HG02938 (cell line): ENCODE measurements around the gene SNX32.
"Not testable (repeated sequence)": the region's sequence is repeated elsewhere in the genome, so short reads cannot be mapped to it uniquely, and the experiment has no call there.

Experiments
- ATAC-seq: cut with Tn5 transposase; IDR thresholded peaks from one replicate; pipeline ENCODE4 v1.9.1; 2021; ENCODE audit warnings: mild to moderate bottlenecking, moderate library complexity; ENCODE audit not compliant: unreplicated experiment

Gene SNX32

DNA sequence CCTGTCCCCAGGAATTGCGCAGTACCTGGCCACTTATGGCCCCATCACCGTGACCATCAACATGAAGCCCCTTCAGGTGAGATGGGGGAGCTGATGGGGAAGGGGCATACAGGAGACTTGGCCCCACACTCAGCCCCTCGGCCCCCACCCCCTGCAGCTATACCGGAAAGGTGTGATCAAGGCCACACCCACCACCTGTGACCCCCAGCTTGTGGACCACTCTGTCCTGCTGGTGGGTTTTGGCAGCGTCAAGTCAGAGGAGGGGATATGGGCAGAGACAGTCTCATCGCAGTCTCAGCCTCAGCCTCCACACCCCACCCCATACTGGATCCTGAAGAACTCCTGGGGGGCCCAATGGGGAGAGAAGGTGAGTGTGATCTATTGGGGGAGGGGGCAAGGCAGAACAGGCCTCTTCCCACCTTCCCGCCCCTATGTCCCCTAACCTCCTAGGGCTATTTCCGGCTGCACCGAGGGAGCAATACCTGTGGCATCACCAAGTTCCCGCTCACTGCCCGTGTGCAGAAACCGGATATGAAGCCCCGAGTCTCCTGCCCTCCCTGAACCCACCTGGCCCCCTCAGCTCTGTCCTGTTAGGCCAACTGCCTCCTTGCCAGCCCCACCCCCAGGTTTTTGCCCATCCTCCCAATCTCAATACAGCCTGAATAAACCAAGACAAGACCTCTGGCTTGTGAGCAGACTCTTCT, 49.4 kb downstream of the SNX32 start:
- ATAC-seq, result no peak

DNA sequence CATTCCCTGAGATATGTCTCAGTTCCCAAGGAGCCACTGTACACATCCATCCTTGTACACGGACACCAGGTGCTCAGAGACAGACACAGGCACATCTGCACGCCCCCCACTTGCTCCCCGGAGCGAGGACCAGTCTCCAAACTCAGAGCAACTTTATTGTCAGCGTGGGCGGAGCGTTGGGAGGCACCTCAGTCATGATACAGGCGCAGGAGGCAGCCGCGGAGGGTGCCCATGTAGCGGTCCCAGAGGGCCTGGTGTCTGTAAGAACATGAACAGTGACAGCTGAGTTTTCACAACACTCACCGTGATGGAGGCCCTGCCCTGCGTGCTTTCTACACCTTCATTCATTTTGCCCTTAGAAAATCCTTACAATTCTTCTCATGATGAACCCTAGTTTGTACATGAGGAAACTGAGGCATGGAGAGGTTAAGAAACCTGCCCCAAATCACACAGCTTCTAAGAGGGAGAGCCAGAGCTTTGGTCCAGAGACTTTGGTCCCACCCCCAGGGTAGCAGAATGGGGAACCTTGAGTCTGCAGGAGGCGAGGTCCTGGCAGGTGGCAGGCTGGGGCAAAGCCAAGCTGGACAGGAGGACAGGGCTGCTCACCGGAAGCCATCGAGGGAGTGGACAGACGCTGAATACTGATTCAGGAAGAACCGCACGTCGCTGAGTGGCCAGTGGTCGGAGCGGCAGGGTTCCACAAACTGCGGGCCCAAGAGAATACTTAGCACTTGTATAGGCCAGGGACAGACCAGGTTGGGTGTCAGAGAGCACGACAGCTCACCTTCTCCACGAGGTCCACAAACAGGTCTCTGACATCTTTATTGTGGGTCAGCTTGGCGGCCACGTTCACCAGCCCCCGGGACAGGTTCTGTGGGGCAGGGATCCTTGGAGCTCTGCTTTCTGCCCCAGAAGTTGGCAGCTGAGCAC, 50.3 kb downstream of the SNX32 start:
- ATAC-seq, result no peak

DNA sequence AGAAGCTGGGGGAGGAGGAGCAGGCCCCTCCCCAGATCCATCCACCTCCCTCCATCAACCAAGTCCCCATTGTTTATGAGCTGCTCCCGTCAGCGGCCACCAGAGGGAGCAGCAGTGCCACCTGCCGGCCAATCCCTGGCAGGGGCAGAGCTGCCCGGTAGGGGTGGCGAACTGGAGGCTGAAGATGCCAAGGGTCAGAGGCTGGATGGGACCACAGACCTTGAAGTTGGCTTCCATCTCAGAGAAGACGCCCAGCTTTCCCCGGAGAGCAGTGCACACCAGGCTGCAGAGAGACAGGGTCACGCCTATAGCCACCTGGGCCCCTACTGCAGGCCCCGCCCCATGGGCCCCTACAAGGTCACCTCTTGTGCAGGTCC, 50.9 kb downstream of the SNX32 start:
- no peak for ATAC-seq

DNA sequence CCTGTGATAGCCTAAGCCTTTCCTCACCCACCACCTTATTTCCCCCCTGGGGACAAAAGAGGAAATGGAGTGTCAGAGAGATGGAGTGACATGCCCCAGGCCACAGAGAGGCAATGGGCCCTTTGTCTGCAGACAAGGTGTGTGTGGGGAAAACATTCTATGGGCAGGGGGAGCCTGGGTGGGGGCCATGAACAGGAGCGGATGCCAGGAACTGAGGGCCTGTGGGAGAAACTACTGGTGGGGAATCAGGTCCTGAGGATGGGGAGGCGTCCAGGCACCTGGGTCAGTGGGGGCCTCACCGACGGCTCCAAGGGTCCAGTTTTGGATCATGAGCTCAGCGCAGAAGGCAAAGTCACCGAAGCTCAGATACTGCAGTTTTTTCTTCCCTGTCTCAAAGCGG, 51.5 kb downstream of the SNX32 start:
- no peak for ATAC-seq

DNA sequence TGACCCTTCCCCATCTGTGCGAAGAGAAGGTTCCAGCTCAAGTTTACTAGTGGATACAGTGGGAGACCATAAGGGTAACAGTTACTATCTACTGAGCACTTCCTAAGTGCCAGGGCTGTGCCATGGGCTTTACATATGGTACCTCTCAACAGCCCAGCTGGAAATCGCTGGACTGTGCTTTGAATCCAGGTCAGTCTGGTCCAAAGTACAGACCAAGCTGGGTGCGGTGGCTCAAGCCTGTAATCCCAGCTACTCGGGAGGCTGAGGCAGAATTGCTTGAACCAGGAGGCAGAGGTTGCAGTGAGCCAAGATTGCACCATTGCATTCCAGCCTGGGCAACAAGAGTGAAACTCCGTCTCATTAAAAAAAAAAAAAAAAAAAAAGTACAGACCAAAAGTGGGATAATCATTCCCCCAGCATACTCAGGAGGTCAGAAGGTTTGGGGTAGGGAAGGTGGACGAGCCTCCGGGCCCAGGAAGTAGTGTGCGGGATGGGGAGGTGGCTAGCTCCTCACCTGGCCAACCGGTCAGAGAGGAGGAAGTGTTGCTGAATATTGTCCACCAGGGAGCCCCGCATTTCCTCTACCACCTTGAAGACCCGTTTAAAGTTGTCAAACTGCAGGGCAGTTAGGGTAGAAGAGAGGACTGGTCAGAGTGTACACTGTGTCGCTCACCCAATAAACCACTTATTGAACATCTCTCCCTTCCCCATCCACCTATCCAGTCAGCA, 52.2 kb downstream of the SNX32 start:
- ATAC-seq, result no peak

DNA sequence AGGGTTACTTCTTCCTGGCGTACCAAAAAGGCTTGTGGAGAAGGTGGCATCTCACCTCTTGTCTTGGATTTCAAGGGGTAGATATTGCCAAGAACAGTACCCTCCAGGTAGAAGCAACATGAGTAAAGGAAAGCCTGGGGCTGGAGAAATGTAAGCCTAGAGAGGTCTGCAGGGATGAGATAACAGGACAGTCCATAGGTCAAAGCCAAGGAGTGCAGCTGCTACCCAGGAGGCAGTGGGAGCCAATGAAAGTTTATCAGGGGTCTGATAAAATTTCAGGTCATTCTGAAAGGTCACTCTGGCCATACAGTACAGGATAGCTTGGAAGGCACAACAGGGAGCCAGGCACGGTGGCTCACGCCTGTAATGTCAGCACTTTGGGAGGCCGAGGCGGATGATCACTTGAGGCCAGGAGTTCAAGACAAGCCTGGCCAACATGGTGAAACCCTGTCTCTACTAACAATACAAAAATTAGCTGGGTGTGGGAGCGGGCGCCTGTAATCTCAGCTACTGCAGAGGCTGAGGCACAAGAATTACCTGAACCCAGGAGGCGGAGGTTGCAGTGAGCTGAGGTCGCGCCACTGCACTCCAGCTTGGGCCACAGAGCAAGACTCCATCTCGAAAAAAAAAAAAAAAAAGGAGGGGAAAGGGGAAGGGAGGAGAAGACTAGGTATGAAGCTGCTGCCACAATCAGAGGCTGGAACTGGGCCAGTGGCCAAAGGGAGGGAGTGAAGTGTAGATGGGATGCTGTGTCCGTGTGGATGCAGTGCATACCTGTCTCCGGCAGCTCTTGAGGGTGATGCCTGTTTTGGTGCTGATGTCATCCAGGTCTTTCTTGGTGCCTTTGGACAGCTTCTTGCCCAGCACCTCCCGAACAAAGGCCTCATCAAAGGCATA, 53.3 kb downstream of the SNX32 start:
- ATAC-seq, result no peak

DNA sequence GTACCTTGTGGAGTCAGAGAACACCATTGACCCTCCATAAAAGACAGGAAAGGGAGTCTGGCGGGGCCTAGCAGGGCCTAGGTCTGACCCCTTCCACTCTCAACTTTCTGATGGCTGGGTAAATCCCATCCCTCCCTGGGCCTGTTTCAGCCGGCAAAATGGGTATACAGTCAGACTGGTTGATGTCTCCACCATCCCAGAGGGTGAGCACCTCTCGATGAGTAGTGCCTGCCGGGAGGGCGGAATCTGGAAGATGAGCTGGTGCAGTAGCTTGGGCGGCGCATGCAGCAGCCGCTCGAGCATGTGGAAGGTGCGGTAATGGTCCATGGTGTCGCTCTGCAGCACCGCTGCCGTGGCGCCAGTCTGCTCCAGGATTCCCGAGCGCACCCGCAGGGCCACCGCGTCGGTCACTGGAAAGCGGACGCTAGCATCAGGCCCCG, 54.0 kb downstream of the SNX32 start:
- ATAC-seq, result no peak

DNA sequence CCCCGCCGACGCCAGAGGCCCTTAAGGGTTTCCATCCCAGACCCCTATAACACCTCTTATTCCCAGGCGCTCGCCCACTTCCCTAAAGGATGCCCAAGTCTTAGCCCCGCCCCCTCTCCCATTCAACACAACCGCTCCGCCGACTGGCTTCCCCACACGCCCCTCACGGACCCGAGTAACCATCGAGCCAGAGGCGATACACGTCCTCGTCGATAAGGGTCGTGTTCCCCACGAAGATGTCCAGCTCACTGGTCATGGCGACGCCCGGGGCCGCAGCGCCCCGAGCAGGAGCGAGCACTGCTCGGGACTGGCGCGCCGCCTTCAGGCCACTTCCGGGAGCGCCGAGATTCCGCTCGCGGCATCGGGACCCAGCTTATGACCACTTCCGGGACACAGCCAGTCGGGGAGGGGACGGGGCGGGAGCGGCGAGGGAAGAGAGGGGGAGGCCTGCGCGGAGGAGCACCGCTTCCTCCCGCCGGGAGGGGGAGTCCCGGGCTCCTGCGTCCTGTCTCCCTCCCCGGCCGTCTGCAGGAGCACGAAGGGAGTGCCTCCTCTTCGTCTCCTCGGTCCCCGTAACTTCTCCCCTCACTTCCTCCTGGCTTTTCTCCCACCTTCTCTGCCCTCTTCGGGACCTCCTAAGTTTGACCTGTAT, 54.5 kb downstream of the SNX32 start, which contains the start of gene FIBP:
FIBP (minus strand) TSS at position 309 of the 652 bp plus-strand sequence; CDS start at position 256, 53 bp downstream.
- ATAC-seq, result peak; percentile 44

DNA sequence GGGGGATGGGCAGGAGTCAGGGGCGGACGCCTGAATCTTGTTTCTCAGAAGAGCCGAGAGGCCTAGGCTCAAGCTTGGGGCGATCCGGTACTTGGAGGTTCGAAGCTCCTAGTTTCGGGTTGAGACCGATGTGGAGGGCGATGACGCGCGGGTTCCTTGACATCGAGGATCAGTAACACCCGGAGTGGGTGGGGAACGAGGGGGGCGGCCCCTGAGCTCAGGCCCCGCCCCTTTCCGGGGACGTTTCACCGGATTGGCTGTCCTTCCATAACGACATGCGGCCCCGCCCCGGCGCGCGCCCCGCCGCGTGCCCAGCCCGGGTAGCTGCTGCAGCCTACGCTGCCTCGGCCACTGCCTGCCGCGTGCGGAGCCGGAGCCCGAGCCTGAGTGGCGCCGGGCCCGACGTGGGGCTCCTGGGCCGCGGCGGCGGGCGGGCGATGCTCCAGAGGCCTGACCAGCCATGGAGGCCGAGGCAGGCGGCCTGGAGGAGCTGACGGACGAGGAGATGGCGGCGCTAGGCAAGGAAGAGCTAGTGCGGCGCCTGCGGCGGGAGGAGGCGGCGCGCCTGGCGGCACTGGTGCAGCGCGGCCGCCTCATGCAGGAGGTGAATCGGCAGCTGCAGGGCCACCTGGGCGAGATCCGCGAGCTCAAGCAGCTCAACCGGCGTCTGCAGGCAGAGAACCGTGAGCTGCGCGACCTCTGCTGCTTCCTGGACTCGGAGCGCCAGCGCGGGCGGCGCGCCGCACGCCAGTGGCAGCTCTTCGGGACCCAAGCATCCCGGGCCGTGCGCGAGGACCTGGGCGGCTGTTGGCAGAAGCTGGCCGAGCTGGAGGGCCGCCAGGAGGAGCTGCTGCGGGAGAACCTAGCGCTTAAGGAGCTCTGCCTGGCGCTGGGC, 56.8 kb downstream of the SNX32 start, which contains the start of gene CCDC85B:
CCDC85B (plus strand) TSS at position 350 of the 895 bp plus-strand sequence; CDS start at position 461, 111 bp downstream.
- ATAC-seq, result peak; percentile 37

DNA sequence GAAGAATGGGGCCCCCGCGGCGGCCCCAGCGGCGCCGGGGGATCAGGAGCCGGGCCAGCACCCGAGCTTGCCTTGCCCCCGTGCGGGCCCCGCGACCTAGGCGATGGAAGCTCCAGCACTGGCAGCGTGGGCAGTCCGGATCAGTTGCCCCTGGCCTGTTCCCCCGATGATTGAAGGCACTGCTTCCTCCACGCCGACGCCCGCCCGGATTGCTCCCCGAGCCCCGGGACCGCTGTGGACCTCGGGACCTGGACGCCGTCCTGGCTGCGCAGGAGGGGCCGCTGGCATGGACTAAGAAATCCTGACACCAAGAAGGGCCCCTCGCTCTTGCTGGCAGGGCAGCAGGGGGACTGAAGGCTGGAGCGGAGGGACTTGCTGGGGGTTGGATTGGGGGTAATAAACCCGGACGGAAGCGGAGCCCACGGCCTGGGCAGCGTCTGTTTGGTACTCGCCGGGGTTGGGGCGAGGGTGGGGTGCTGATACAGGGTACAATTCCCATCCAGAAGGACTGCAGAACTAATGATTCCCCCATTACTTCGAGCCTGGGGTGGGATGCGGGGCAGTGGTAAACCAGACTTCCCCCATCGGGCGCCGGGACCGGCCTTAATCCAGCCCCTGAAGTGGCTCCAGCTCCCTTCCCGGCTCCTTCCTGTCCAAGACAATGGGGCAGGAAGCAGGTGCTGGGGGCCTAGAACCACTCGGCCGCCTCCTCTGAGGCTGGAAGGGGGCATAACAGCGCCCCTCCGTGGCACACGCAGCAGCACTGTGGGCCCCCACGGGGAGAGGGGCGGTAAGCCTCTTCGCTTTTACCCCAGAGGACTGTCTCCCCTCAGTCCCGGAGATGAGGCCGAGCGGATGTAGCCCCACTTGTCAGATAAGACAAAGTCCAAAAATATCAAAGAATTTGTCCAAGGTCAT, 57.7 kb downstream of the SNX32 start:
- ATAC-seq, result no peak

DNA sequence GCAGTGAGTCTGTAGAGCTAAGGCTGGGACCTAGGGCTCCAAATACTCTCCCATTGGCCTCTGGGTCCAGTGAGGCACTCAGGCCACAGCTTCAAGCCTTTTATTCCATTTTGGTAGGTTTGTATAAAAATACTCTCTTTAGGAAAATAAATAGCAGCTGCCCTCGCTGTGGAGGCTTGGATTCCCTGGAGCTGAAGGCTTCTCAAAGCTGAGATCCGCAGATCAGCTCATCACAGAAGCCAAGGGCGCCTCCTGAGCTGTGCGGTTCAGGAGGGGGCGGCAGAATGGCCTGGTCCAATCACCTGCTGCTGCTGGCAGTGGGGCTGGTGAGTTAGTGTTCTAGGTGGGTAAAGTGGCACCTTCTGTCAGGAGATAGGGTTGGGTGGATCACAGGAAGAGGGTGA, 58.4 kb downstream of the SNX32 start:
- not testable (repeated sequence) for ATAC-seq

DNA sequence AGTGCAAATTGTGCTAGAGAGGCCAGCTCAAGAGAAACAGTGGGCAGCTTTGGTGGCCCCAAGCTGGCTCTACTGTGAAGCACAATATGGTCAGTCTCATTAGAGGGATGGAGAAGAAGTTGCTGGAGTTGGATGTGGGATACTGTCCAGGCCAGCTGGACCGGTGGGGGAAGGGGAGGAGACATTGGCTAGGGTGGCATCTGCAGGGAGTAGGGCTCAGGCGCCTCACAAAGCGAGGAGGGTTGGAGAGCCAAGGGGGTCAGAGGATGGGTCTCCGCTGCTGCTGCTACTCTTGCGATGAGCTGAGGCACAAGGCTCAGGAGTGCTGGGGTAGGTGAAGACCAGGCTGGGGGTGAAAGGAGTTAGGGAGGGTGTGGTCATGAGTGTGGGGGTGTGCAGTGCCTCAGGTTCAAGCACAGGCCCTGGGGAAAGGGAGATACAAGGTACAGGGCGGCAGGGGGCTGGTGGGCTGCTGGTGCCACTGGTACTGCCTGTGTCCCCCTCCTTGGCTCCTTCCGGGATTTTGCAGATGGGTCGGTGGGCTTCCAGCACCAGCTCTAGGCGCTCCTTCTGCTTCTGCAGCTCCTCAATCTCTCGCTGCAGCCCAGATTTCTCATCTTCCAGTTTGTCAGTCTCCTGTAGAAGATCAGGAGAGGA, 59.0 kb downstream of the SNX32 start:
- no peak for ATAC-seq

DNA sequence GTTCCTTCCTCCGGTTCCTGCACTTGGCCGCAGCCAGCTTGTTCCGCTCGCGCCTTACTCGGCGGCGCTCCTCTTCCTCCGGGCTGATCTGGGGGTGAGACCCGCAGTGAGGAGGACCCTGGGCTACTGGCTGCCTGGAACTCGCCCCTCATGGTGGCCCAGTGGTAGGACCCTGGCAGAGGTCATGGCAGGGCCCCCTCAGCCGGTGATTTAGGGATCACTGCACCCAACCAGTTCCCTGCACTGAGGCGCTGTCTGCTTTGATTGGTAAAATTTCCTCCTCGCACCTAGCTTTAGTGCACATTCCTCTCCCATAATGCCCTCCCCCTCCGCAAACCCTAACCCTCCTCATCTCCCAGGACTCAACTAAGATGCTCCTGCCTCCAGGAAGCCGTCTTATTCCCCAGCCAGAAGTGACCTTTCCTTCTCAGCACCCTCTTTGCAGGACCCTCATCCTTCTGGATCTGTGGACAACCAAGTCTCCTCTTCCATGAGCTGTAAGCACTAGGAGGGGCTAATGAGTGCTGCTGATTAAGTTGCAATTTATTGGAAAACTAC, 60.4 kb downstream of the SNX32 start:
- ATAC-seq, result no peak

DNA sequence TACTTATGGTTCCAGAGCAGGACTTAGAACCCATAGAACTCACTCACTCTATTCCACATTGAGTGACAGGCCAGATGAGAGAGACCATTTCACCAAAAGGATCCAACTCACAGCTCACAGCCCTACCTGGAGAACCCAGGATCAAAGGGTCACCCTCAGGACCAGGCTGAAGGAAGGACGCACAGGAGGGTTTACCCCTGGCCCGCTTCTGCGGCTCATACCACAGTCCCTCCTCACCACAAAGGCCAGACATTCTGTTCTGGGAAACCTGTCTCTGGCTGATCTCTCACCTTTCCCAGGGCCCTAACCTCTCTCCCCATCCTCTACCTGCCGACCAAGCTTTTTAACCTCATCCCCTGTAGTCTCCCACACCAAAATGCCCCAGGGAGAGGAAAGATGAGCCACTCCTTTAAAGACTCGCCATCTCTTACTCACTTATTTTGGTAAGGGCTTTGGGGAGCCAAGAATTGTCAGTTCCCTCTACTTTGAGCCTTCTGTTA, 61.8 kb downstream of the SNX32 start:
- no peak for ATAC-seq

DNA sequence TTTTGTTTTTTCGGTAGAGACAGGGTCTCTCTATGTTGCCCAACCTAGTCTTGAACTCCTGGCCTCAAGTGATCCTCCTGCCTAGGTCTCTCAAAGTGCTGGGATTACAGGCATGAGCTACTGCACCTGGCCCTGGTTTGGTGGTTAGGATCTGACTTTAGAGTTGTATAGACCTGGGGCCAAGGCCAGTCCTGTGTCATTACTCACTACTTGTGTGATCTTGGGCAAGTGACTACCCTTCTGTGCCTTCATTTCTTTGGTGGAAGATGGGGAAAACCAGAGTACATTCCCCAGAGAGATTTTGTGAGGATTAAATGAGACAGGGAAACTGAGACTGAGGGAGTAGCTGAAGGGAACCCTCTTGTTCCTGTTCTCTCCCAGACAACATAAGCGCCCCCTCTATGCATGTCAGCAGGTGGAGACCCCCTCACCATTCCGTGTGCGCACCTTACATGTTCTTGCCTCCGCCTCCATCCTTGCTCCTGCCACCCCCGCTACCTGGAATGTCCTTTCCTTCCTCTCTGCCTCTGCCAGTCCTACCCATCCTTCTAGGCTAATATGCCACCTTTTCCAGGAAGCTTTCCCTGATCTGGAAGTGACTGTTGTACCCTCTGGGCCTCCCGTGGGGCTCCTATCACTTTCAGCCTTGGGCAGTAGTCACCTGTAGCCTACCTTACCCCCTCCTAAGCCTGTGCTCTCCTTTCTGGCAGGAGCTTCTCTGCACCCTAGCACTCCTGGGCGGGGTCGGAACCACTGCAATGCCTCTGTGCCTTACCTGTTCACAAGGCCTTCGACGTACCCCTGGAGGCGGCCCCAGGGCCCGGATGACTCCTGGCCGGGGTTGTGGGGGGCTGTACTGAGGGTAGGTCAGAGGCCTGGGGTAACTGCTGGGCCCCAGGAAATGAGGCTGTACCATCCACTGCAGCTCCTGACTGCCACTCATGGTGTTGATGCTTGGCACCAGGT, 62.6 kb downstream of the SNX32 start:
- no peak for ATAC-seq
